GM12873 (cell line): ENCODE data around the gene KSR1.

Experiments
- TF ChIP-seq, protein P1 (sequence below): IDR thresholded peaks from 2 replicates; pipeline ENCODE4 v1.5.1; 2012; ENCODE audit warnings: low read depth, mild to moderate bottlenecking, moderate library complexity, low read length, control low read depth; ENCODE audit not compliant: insufficient read depth; ENCODE audit errors: missing control alignments

KSR1 gene

DNA sequence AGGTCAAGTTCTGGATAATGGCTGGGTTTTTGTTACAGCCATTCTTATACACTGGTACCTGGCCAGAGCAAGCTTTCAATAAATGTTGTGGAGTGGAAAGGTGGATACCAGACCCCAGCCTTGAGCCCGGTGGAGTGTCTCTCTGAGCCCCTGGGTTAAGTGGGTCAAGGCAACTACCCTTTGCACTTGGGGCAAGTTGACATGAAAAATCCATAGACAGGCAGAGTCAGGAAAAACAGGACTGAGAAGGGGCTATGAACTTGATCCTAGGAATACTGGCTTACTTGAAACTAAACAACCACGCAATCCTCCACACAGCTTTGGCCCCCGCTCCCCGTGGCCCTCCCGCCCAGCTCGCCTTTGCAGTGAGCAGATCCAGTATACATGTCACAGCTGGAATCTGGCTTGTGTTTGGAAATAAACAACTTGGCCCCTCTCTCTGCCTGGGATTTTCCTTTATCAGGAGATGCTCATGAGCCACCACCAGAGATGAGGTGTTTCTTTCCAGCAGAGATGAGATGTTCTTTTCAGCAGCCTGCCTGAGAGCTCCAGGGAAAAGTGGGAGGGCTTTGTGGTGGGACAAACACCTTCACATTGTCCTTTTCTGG, 65.9 kb downstream of the KSR1 start:
- TF ChIP-seq, protein P1, sequence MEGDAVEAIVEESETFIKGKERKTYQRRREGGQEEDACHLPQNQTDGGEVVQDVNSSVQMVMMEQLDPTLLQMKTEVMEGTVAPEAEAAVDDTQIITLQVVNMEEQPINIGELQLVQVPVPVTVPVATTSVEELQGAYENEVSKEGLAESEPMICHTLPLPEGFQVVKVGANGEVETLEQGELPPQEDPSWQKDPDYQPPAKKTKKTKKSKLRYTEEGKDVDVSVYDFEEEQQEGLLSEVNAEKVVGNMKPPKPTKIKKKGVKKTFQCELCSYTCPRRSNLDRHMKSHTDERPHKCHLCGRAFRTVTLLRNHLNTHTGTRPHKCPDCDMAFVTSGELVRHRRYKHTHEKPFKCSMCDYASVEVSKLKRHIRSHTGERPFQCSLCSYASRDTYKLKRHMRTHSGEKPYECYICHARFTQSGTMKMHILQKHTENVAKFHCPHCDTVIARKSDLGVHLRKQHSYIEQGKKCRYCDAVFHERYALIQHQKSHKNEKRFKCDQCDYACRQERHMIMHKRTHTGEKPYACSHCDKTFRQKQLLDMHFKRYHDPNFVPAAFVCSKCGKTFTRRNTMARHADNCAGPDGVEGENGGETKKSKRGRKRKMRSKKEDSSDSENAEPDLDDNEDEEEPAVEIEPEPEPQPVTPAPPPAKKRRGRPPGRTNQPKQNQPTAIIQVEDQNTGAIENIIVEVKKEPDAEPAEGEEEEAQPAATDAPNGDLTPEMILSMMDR = no peak

GRCh38 chr17:27523712-27524111, 67.5 kb downstream of the KSR1 start:
- TF ChIP-seq, protein P1 = no peak

- TF ChIP-seq, protein P1 = no peak
Measured at GRCh38 chr17:27524594-27524993, 68.3 kb downstream of the KSR1 start.

DNA sequence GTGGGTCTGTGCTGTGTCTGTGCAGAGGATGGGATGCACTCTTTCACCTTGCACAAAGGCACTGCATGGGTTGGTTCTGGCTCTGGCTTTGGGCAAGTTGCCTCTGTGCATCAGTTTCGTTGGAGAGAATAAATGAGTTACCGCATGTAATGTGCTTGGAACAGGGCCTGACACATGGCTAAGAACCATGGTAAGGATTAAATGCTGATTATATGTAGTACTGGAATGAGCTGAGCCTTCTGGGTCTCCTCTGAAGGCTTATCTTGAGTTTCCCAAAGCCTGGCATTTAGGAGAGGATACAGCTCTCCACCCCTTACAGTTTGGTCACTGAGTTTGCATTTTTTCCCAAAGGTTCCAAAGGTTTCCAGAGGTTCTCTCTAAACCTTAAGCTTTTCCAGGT, 69.1 kb downstream of the KSR1 start:
- TF ChIP-seq, protein P1 = no peak

GRCh38 chr17:27525836-27526603, 69.8 kb downstream of the KSR1 start:
- TF ChIP-seq, protein P1 = no peak

DNA sequence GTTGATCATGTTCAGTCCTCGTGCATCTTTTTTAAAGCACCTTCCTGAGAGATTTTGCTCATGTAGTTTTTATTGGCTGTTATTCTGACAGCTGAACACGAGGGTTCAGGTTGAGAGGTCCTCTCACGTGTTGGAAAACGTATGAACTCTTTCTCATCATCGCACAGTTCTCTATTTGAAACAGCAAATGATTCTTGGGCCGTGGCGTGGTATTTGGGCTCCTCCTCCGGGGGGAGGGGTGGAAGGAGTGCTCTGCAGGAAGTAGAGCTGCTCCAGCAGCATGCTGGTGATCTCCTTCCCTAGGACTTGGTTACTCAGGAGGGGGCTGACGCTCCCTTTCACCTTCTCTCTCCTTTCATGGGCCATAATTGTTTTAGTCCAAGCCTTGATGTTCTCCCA, 70.4 kb downstream of the KSR1 start:
- TF ChIP-seq, protein P1 = no peak

DNA sequence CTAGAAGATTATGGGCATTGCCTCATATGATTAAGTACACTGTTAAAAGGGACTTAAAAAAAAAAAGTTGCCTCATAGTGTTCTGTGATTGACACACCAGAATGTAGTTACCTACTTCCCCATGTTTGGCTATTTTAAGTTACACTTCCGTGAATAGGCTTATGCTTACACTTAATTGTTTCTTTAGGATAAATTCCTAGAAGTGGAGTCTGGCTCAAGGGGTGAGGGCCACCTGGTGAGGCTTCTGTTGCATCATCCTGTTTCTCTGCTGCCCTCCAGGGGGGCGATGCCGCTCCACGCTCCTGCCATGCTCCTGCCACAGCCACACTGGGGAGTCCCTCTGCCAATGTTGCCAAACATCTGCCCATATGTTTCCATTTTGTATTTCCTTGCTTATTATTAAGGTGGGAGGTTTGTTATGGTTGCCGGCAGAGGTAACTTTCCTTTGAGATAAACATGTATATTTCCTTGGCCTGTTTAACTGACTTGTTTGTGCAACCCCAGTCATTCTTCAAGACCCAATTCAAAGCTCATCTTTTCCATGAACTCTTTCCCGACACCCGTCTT, 73.1 kb downstream of the KSR1 start:
- TF ChIP-seq, protein P1 = peak; percentile 7
